Thyroid gland (tissue), 4 donors: ENCODE measurements around the gene NUMBL. TPM values are rescaled to one million over a fixed set of nuclear protein-coding genes. Genes with fewer than 3 reads are reported as not detected.

Experiments
- DNase-seq, 2 donors: peaks; one replicate each; pipeline ENCODE4 v3.0.0-alpha.2; 2019
- H3K27ac ChIP-seq, 3 donors: fragments of 200-600 bp; sonication (generic); 1 replicate in 2 of 3; 2 replicates in 1 of 3; pipeline ENCODE4 v1.5.1; 2016 to 2019; ENCODE audit warnings: mild to moderate bottlenecking in 1 of 3, moderate library complexity in 1 of 3
- H3K27me3 ChIP-seq: fragments of 200-600 bp; sonication (generic); one replicate; pipeline ENCODE4 v1.5.1; 2019
- H3K36me3 ChIP-seq, 2 donors: fragments of 200-600 bp; sonication (generic); one replicate each; pipeline ENCODE4 v1.5.1; 2016 to 2019
- H3K4me1 ChIP-seq, 2 donors: fragments of 200-600 bp; sonication (generic); one replicate each; pipeline ENCODE4 v1.5.1; 2017 to 2019
- H3K4me3 ChIP-seq, 3 donors: fragments of 200-600 bp; sonication (generic); replicated peaks in 1 of 3; 1 replicate in 2 of 3; 2 replicates in 1 of 3; pipeline ENCODE4 v1.5.1; 2016; ENCODE audit warnings: mild to moderate bottlenecking in 1 of 3
- H3K9me3 ChIP-seq: fragments of 200-600 bp; sonication (generic); one replicate; pipeline ENCODE4 v1.5.1; 2017
- POLR2A ChIP-seq, 2 donors: fragments of 450-650 bp; IDR thresholded peaks; one replicate each; pipeline ENCODE4 v1.6.1; 2017; ENCODE audit warnings: antibody characterized with exemption in 2 of 2, mild to moderate bottlenecking in 2 of 2, moderate library complexity in 1 of 2
- WGBS, 2 donors: methylation state at CpG; one replicate each; pipeline ENCODE4 v1.1.5; 2017; 5-methylcytosine and 5-hydroxymethylcytosine counted together
- intact Hi-C: fragments of 100-400 bp; cut with DNase I; formaldehyde crosslinking; loops from one replicate; pipeline ENCODE4 v1.15.1; 2023
- total RNA-seq, 4 donors: library from RNA; depleted of rRNA; stranded (reverse); fragments of >200 nt; gene quantifications; one replicate each; pipeline ENCODE4 v1.2.3, GENCODE V29; 2016
- TF ChIP-seq, protein P1 (sequence below), 6 experiments: fragments of 200-600 bp in 3 of 6; fragments of 450-650 bp in 3 of 6; sonication (generic) in 3 of 6; IDR thresholded peaks; one replicate each; pipeline ENCODE4 v1.5.1; 2016 to 2019; ENCODE audit warnings: antibody characterized with exemption in 6 of 6, mild to moderate bottlenecking in 2 of 6, inconsistent platforms in 1 of 6, moderate library complexity in 1 of 6

Gene NUMBL
- total RNA-seq, 4 donors from 2014 or later = 14.2 to 22.5 (median 17.0) TPM

DNA sequence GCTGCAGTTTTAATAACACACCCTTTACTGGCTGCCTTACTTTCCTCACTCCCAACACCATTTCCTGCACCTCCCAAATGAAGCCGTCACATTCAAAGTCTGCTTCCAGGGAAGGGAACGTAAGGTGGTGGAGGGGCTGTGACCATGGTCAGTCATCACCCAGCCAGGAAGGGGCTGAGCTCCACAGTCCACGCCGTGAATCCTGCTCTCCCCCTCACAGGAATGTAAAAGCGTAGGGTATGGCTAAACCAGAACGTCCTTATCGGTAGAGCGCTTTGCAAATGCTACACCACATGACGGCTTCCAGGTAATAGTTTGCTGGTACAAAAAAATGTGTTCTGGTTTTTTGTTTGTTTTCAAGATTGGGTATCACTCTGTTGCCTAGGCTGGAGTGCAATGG lies 7.0 kb downstream of the NUMBL start:
- Histone ChIP-seq H3K27me3 (no peaks in the 10 kb centered on the region), H3K4me3 (no peak overlapping the region), H3K36me3 (peaks cover 5 to 10% of the 10 kb centered on the region in 2 donors), H3K4me1 (no peaks in the 10 kb centered on the region), H3K9me3 (no peaks in the 10 kb centered on the region), H3K27ac (no peak overlapping the region)
- 93 to 95% methylated on average over 9 of the region's 9 CpGs for WGBS, 2 donors
- DNase-seq = no peak
- intact Hi-C loops = no loop called here
- TF ChIP-seq POLR2A (IDR thresholded peaks at IDR 0.05) = no peak
- TF ChIP-seq, protein P1, sequence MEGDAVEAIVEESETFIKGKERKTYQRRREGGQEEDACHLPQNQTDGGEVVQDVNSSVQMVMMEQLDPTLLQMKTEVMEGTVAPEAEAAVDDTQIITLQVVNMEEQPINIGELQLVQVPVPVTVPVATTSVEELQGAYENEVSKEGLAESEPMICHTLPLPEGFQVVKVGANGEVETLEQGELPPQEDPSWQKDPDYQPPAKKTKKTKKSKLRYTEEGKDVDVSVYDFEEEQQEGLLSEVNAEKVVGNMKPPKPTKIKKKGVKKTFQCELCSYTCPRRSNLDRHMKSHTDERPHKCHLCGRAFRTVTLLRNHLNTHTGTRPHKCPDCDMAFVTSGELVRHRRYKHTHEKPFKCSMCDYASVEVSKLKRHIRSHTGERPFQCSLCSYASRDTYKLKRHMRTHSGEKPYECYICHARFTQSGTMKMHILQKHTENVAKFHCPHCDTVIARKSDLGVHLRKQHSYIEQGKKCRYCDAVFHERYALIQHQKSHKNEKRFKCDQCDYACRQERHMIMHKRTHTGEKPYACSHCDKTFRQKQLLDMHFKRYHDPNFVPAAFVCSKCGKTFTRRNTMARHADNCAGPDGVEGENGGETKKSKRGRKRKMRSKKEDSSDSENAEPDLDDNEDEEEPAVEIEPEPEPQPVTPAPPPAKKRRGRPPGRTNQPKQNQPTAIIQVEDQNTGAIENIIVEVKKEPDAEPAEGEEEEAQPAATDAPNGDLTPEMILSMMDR (IDR thresholded peaks at IDR 0.05) = no peak

DNA sequence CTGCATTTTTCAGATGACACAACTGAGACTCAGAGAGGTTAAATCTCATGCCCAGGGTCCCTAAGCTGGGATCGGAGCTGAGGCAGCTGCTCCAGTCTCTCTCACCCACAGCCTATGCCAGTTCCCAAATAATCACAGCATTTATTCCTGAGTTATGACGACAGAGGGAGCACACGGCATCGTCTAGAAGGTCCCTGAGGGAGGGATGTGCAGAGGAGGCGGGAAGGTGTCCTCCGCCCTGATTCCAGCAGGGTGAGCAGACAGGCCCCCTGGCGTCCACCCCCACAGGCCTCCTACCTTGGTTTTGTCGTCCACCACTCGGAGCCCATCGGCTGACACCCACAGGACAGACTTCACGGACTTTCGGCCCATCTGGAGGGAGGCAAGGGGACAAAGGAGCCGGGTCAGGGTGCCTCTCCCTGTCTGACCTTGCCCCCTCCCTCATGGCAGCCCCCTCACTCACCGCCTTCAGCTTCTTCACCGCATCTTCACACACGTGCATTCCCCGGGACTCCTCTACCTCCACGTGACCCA lies 8.0 kb downstream of the NUMBL start:
- 92 to 94% methylated on average over 18 of the region's 18 CpGs for WGBS, 2 donors
- Histone ChIP-seq H3K27me3 (no peaks in the 10 kb centered on the region), H3K4me1 (no peaks in the 10 kb centered on the region), H3K36me3 (peaks cover 6 to 15% of the 10 kb centered on the region in 2 donors), H3K4me3 (no peak overlapping the region), H3K27ac (no peak overlapping the region), H3K9me3 (no peaks in the 10 kb centered on the region)
- intact Hi-C loops = no loop called here
- TF ChIP-seq, protein P1 (IDR thresholded peaks at IDR 0.05) = no peak
- no peak for TF ChIP-seq POLR2A (IDR thresholded peaks at IDR 0.05)
- no peak for DNase-seq

DNA sequence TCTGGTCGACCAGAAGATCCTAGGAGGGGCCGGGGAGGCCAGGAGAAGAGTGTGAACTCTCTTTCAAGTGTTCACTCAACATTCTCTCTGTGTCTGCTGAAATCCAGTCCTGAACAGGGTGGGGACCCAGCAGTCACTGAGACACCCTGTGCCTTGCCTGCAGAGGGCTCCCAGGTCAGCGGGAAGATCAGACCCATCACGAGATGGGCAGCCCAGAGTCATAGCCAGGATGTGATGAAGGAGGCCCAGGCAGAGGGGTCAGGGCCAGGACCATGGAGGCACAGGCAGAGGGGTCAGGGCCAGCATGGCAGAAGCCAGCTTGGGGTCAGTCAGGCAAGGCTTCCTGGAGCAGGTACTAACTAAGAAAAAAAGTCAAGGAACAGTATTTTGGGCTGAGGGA lies 9.4 kb downstream of the NUMBL start:
- no peak overlapping the region for H3K4me3 ChIP-seq
- WGBS, 2 donors = 87 to 88% methylated on average over 4 of the region's 4 CpGs
- no peak for DNase-seq
- no peaks in the 10 kb centered on the region for H3K27me3 ChIP-seq
- H3K36me3 ChIP-seq = peaks cover 15 to 29% of the 10 kb centered on the region in 2 donors
- H3K9me3 ChIP-seq = no peaks in the 10 kb centered on the region
- H3K27ac ChIP-seq = no peak overlapping the region
- no peaks in the 10 kb centered on the region for H3K4me1 ChIP-seq
- TF ChIP-seq, protein P1 (IDR thresholded peaks at IDR 0.05) = no peak
- no peak for TF ChIP-seq POLR2A (IDR thresholded peaks at IDR 0.05)
- intact Hi-C loops = no loop called here

DNA sequence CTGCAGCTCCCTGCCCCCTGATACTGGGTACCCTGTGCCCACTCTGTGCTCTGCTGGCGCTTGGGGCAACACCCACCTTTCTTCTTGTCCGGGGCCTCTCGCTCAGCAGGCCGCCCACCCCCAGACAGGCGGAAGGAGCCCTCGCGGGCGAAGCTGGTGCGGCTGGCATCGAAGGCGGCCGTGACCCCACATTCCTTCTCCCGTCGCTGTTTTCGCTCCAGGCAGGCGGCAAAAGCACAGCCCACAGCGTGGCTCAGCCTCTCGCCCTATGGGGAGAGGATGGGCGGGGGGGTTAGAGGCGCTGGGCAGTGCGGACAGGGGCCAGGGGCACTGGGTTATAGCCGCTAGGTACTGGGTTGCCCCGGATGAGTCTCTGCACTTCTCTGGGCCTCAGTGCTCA lies 13.3 kb downstream of the NUMBL start:
- Histone ChIP-seq H3K36me3 (peaks cover 25 to 56% of the 10 kb centered on the region in 2 donors), H3K9me3 (no peaks in the 10 kb centered on the region), H3K4me3 (no peak overlapping the region), H3K4me1 (no peaks in the 10 kb centered on the region), H3K27me3 (no peaks in the 10 kb centered on the region), H3K27ac (no peak overlapping the region)
- intact Hi-C loops = no loop called here
- no peak for DNase-seq
- TF ChIP-seq, protein P1 (IDR thresholded peaks at IDR 0.05) = no peak
- no peak for TF ChIP-seq POLR2A (IDR thresholded peaks at IDR 0.05)
- 98% methylated on average over 21 to 23 of the region's 23 CpGs for WGBS, 2 donors

DNA sequence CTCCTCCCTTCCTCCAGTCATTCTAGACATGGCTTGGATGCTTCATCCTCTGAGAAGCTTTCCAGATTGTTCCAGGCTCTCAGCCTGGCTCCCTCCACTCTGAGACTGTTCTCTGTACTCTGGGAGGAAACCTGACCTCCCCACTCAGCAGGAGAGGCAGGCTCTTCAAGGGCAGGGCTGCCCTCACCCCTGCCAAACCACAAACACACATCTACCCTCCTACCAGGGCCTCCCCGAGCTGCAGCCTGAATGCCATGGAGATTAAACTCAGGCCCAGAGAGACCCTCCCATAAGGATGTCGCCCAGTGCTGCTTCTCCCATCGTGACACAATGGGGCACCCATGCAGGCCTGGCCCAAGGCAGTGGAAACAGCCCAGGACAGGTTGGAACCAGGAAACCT lies 16.2 kb downstream of the NUMBL start:
- Histone ChIP-seq H3K27ac (no peak overlapping the region), H3K9me3 (no peaks in the 10 kb centered on the region), H3K36me3 (peaks cover 48 to 65% of the 10 kb centered on the region in 2 donors), H3K4me1 (no peaks in the 10 kb centered on the region), H3K27me3 (no peaks in the 10 kb centered on the region), H3K4me3 (no peak overlapping the region)
- WGBS, 2 donors = 84 to 87% methylated on average over 3 of the region's 3 CpGs
- intact Hi-C loops = no loop called here
- DNase-seq = no peak
- TF ChIP-seq POLR2A (IDR thresholded peaks at IDR 0.05) = no peak
- TF ChIP-seq, protein P1 (IDR thresholded peaks at IDR 0.05) = no peak
